ENCODE measurements around the gene SAMD4A. TPM values are rescaled to one million over a fixed set of nuclear protein-coding genes. Genes with fewer than 3 reads are reported as not detected.
"Not testable (repeated sequence)": the region's sequence is repeated elsewhere in the genome, so short reads cannot be mapped to it uniquely, and the experiment has no call there.

The SAMD4A gene
- total RNA-seq, 1 experiment from 2014 or later, result 18.3 TPM

DNA sequence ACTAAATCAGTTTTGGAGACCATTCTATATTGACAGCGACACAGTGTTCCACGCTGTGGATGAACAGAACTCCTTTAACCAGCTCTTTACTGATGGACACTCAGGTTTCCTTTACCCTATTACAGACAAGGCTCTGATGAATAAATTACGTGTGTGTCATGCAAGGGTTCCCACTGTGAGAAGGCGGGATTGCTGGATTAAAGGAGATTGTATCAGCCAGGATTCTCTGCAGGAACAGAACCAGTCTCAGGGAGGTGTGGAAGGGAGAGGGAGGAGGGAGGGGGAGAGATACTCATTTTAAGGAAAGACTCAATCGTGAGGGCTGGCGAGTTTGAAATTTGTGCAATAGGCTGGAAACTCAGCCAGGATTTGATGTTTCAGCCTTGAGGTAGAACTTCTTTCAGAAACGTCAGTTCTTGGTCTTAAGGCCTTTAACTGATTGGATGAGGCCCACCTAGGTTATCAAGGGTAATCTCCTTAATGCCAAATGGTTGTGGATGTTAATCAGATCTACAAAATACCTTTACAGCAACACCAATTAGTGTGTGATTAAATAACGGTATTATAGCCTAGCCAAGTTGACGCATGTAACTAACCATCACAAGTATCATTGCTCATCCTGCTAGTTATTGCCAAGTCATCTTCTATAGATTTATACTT lies 231.7 kb downstream of the SAMD4A start:
- Histone ChIP-seq H2AFZ (no peak overlapping the region), H3K9me2 (ENCODE audit: insufficient read depth) (no peaks in the 10 kb centered on the region), H3F3A (ENCODE audit: insufficient read depth, low read depth) (no peaks in the 10 kb centered on the region), H4K20me1 (ENCODE audit: insufficient read depth) (no peaks in the 10 kb centered on the region), H3K36me3 (ENCODE audit: low read depth) (no peaks in the 10 kb centered on the region), H3K27ac (no peak overlapping the region), H3K4me2 (no peak overlapping the region), H3K9me3 (ENCODE audit: insufficient read depth, low read depth) (no peaks in the 10 kb centered on the region), H3K4me1 (replicated peaks; ENCODE audit: insufficient read depth) (no peaks in the 10 kb centered on the region), H3K79me2 (ENCODE audit: low read depth) (no peaks in the 10 kb centered on the region), H3K4me3 (no peak overlapping the region), H3K27me3 (ENCODE audit: insufficient read depth, low read depth) (no peaks in the 10 kb centered on the region)
- ChIA-PET POLR2A (ENCODE audit: unreplicated experiment) (no interaction called here), CTCF (no interaction called here)
- no TSS peak for BruUV-seq (replicated peaks)
- DNase-seq, result no peak
- TF ChIP-seq, protein P1, sequence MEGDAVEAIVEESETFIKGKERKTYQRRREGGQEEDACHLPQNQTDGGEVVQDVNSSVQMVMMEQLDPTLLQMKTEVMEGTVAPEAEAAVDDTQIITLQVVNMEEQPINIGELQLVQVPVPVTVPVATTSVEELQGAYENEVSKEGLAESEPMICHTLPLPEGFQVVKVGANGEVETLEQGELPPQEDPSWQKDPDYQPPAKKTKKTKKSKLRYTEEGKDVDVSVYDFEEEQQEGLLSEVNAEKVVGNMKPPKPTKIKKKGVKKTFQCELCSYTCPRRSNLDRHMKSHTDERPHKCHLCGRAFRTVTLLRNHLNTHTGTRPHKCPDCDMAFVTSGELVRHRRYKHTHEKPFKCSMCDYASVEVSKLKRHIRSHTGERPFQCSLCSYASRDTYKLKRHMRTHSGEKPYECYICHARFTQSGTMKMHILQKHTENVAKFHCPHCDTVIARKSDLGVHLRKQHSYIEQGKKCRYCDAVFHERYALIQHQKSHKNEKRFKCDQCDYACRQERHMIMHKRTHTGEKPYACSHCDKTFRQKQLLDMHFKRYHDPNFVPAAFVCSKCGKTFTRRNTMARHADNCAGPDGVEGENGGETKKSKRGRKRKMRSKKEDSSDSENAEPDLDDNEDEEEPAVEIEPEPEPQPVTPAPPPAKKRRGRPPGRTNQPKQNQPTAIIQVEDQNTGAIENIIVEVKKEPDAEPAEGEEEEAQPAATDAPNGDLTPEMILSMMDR (conservative IDR thresholded peaks at IDR 0.05), result no peak
- TF ChIP-seq EZH2 (IDR thresholded peaks at IDR 0.05; ENCODE audit: low read depth), result no peak
- intact Hi-C loops (cut with micrococcal nuclease; ENCODE audit: unreplicated experiment), result no loop called here

DNA sequence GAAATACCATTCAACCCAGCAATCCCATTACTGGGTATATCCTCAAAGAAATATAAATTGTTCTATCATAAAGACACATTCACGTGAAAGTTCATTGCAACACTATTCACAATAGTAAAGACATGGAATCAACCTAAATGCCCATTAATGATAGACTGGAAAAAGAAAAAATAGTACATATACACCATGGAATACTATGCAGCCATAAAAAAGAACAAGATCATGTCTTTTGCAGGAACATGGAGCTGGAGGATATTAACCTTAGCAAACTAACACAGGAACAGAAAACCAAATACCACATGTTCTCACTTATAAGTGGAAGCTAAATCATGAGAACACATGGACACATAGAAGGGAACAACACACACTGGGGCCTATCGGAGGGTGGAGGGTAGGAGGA lies 234.6 kb downstream of the SAMD4A start:
- H3K4me3 ChIP-seq; BruUV-seq (replicated peaks); DNase-seq; H4K20me1 ChIP-seq (ENCODE audit: insufficient read depth); POLR2A ChIA-PET (ENCODE audit: unreplicated experiment); H3K9me2 ChIP-seq (ENCODE audit: insufficient read depth); H3F3A ChIP-seq (ENCODE audit: insufficient read depth, low read depth); H3K27me3 ChIP-seq (ENCODE audit: insufficient read depth, low read depth); H3K9me3 ChIP-seq (ENCODE audit: insufficient read depth, low read depth); H3K4me1 ChIP-seq (replicated peaks; ENCODE audit: insufficient read depth); CTCF ChIA-PET; H3K36me3 ChIP-seq (ENCODE audit: low read depth); H3K79me2 ChIP-seq (ENCODE audit: low read depth); H2AFZ ChIP-seq; H3K27ac ChIP-seq; H3K4me2 ChIP-seq: not testable (repeated sequence)
- intact Hi-C loops (cut with micrococcal nuclease; ENCODE audit: unreplicated experiment), result loop anchor here (5.0 kb wide), 1 partner anchor 101 kb away; the partner anchor contains the start of gene GCH1

DNA sequence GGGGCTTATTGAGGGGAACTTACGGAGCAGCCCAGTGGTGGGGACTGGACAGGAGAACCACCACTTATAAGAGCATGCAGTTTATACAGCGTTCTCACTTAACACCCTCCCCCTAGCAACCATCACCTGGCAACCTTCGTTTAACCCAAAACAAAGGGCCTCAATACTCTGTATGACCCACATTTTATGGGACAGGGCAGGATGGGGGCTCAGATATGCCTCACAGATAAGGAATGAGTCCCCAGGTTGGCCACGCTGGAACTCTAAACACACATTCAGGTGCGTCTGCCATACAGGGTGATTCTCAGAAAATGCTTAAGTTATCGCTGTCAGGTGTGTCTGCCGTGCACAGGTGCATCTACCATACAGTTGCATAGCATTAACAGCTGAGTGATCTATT lies 236.5 kb downstream of the SAMD4A start:
- Histone ChIP-seq H2AFZ (no peak overlapping the region), H3K4me2 (no peak overlapping the region), H3K79me2 (ENCODE audit: low read depth) (no peaks in the 10 kb centered on the region), H3K27me3 (ENCODE audit: insufficient read depth, low read depth) (no peaks in the 10 kb centered on the region), H3F3A (ENCODE audit: insufficient read depth, low read depth) (no peaks in the 10 kb centered on the region), H3K4me3 (no peak overlapping the region), H3K36me3 (ENCODE audit: low read depth) (no peaks in the 10 kb centered on the region), H3K9me3 (ENCODE audit: insufficient read depth, low read depth) (no peaks in the 10 kb centered on the region), H4K20me1 (ENCODE audit: insufficient read depth) (no peaks in the 10 kb centered on the region), H3K9me2 (ENCODE audit: insufficient read depth) (no peaks in the 10 kb centered on the region), H3K27ac (no peak overlapping the region), H3K4me1 (replicated peaks; ENCODE audit: insufficient read depth) (0 out of 2 replicates have a peak, but pooled peaks cover 4% of the 10 kb centered on the region)
- TF ChIP-seq, protein P1 (conservative IDR thresholded peaks at IDR 0.05), result no peak
- no peak for TF ChIP-seq EZH2 (IDR thresholded peaks at IDR 0.05; ENCODE audit: low read depth)
- POLR2A ChIA-PET (ENCODE audit: unreplicated experiment), result no interaction called here
- CTCF ChIA-PET, result no interaction called here
- intact Hi-C loops (cut with micrococcal nuclease; ENCODE audit: unreplicated experiment), result loop anchor here (5.0 kb wide), 1 partner anchor 99 kb away; the partner anchor contains the start of gene GCH1
- no peak for DNase-seq
- BruUV-seq (replicated peaks), result no TSS peak

Measured in PC-9 (cell line).